ENCODE results near the gene STXBP5L. TPM values are rescaled to one million over a fixed set of nuclear protein-coding genes. Genes with fewer than 3 reads are reported as not detected.

Gene STXBP5L
- total RNA-seq, 1 donor from 2014 or later: not detected

DNA sequence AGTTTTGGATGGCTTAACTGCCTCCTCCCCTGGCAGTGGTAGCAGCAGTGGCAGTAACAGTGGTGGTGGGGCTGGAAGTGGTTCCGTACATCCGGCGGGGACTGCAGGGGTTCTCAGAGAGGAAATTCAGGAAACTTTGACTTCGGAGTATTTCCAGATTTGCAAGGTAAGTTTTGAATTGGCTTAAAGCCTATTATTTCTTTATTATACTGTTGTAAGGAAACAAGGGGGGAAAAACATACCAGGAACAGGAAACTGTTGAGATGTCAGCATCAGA, 1.5 kb downstream of the STXBP5L start:
- TF ChIP-seq, protein P1, sequence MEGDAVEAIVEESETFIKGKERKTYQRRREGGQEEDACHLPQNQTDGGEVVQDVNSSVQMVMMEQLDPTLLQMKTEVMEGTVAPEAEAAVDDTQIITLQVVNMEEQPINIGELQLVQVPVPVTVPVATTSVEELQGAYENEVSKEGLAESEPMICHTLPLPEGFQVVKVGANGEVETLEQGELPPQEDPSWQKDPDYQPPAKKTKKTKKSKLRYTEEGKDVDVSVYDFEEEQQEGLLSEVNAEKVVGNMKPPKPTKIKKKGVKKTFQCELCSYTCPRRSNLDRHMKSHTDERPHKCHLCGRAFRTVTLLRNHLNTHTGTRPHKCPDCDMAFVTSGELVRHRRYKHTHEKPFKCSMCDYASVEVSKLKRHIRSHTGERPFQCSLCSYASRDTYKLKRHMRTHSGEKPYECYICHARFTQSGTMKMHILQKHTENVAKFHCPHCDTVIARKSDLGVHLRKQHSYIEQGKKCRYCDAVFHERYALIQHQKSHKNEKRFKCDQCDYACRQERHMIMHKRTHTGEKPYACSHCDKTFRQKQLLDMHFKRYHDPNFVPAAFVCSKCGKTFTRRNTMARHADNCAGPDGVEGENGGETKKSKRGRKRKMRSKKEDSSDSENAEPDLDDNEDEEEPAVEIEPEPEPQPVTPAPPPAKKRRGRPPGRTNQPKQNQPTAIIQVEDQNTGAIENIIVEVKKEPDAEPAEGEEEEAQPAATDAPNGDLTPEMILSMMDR (IDR thresholded peaks at IDR 0.05; ENCODE audit: insufficient read depth, low read length, severe bottlenecking): no peak
- Histone ChIP-seq H3K4me3 (ENCODE audit: low read depth, low read length) (no peak overlapping the region), H3K27me3 (ENCODE audit: control insufficient read depth, insufficient read depth, low read length) (peaks cover 14% of the 10 kb centered on the region), H3K36me3 (ENCODE audit: control insufficient read depth, insufficient read depth, low read length) (no peaks in the 10 kb centered on the region)
- no peak for DNase-seq (ENCODE audit: low read depth)
- no peak for FAIRE-seq

DNA sequence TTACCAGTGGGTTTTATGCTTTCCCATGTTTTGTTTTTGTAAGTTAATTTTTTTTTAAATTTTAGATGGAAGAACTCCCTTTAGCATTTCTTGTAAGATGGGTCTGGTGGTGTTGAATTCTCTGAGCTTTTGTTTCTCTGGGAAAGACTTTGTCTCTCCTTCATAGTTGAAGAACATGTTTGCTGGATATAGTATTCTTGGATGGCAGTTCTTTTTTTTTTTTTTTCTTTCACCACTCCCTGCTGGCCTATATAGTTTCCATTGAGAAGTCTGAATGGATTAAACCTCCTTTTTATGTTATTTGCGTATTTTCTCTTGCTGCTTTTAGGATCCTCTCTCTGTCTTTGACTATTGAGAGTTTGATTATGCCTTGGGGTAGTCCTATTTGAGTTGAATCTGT, 18.1 kb downstream of the STXBP5L start:
- FAIRE-seq: no peak
- no peak overlapping the region for H3K4me3 ChIP-seq (ENCODE audit: low read depth, low read length)
- no peaks in the 10 kb centered on the region for H3K36me3 ChIP-seq (ENCODE audit: control insufficient read depth, insufficient read depth, low read length)
- TF ChIP-seq, protein P1 (IDR thresholded peaks at IDR 0.05; ENCODE audit: insufficient read depth, low read length, severe bottlenecking): no peak
- no peaks in the 10 kb centered on the region for H3K27me3 ChIP-seq (ENCODE audit: control insufficient read depth, insufficient read depth, low read length)
- no peak for DNase-seq (ENCODE audit: low read depth)

DNA sequence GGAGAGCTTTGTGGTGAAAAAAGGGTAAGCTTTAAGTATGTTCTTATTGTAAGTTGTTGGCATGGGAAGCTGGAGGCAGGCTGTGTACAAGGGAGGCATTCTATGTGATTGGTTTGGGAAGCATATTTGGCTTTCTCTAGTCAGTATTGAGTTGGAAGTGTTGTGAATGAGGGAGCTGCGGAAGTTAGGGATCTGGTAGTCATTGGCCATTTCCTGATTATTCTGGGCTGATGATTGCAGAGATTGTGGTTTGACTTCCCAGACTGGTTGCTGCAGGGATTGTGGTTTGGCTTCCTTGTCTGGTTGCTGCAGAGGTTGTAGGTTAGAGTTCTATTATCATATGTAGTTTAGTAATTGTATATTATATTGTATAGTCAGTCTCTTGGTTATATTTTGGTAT, 21.0 kb downstream of the STXBP5L start:
- Histone ChIP-seq H3K36me3 (ENCODE audit: control insufficient read depth, insufficient read depth, low read length) (no peaks in the 10 kb centered on the region), H3K27me3 (ENCODE audit: control insufficient read depth, insufficient read depth, low read length) (no peaks in the 10 kb centered on the region), H3K4me3 (ENCODE audit: low read depth, low read length) (no peak overlapping the region)
- TF ChIP-seq, protein P1 (IDR thresholded peaks at IDR 0.05; ENCODE audit: insufficient read depth, low read length, severe bottlenecking): no peak
- DNase-seq (ENCODE audit: low read depth): no peak
- no peak for FAIRE-seq

DNA sequence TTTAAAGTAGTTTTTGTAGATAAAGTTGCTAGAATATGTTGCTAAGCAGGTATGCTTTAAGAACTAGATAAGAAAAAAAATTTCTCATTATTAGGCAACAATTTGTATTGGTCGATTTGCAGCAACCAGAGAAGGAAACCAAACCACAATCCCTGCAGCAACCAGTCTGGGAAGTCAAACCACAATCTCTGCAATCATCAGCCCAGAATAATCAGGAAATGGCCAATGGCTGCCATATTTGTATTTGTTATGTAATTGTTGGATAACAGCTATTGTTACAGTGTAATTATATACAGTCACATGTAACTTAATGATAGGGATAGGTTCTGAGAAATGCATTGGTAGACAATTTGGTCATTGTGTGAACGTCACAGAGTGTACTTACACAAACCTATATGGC, 23.6 kb downstream of the STXBP5L start:
- DNase-seq (ENCODE audit: low read depth) (no peak), FAIRE-seq (no peak)
- H3K27me3 ChIP-seq (ENCODE audit: control insufficient read depth, insufficient read depth, low read length): no peaks in the 10 kb centered on the region
- TF ChIP-seq, protein P1 (IDR thresholded peaks at IDR 0.05; ENCODE audit: insufficient read depth, low read length, severe bottlenecking): no peak
- no peaks in the 10 kb centered on the region for H3K36me3 ChIP-seq (ENCODE audit: control insufficient read depth, insufficient read depth, low read length)
- no peak overlapping the region for H3K4me3 ChIP-seq (ENCODE audit: low read depth, low read length)

DNA sequence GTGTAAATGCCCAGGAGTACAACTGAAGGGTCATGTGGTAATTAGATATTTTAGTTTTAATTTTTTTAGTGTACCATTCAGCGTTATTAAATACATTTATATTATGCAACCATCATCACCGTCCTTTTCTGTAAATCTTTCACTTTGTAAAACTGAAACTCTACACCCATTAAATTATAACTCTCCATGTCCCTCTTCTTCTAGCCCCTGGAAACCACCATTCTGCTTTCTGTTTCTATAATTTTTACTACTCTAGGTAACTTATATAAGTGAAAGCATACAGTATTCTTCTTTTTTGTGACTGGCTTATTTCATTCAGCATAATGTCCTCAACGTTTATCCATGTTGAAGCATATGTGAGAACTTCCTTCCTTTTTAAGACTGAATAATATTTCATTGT, 48.1 kb downstream of the STXBP5L start:
- Histone ChIP-seq H3K4me3 (ENCODE audit: low read depth, low read length) (no peak overlapping the region), H3K36me3 (ENCODE audit: control insufficient read depth, insufficient read depth, low read length) (no peaks in the 10 kb centered on the region), H3K27me3 (ENCODE audit: control insufficient read depth, insufficient read depth, low read length) (no peaks in the 10 kb centered on the region)
- TF ChIP-seq, protein P1 (IDR thresholded peaks at IDR 0.05; ENCODE audit: insufficient read depth, low read length, severe bottlenecking): no peak
- FAIRE-seq: no peak
- DNase-seq (ENCODE audit: low read depth): no peak

DNA sequence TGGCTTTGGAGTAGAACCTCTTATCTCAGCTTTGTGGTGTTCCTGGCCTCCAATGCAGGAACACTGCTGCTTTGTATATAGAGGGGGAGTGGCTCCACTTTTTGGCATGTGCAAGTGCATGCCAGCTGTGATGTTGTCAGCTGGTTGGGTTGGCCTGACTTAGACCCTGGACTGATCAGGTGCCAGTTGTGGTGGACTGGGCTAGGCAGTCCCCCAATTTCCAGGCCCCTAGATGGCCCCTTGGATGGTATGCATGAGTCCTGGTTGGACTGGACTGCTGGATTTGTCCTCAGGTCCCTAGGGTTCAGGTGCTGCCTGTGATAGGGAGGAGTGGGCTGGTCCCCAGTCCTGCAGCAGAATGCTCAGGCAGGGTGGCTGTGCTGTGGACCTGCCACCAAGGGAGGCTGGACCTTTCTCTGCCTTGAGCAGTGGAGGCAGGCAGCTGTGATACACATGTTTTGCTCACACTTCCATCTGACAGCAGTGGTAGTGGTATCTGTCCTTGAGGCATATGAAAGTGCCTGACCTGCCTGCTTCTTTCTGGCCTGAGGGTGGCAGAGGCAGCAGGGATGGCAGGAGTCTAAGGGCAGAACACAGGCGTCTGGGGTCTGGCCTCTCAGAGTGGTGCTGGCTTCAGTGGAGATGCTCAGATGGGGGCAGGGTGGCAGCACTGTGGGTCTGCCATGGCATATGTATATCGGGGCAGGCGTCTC, 74.8 kb downstream of the STXBP5L start:
- no peak overlapping the region for H3K4me3 ChIP-seq (ENCODE audit: low read depth, low read length)
- FAIRE-seq (no peak), DNase-seq (ENCODE audit: low read depth) (no peak)
- H3K36me3 ChIP-seq (ENCODE audit: control insufficient read depth, insufficient read depth, low read length): no peaks in the 10 kb centered on the region
- TF ChIP-seq, protein P1 (IDR thresholded peaks at IDR 0.05; ENCODE audit: insufficient read depth, low read length, severe bottlenecking): no peak
- H3K27me3 ChIP-seq (ENCODE audit: control insufficient read depth, insufficient read depth, low read length): no peaks in the 10 kb centered on the region

Measured in bronchial epithelial cell (primary cell).